Fibroblast of mammary gland (primary cell): ENCODE data around the gene MPV17L2.

Source experiments
- DNase-seq: peaks from one replicate; pipeline ENCODE4 v3.0.0-alpha.2; 2010; ENCODE audit warnings: low read depth
- H3K4me3 ChIP-seq: 2 replicates; pipeline ENCODE4 v1.5.1; 2011; ENCODE audit warnings: low read depth, mild to moderate bottlenecking, low read length, moderate library complexity; ENCODE audit not compliant: control insufficient read depth
- CTCF ChIP-seq: conservative IDR thresholded peaks from 2 replicates; pipeline ENCODE4 v1.5.1; 2011; ENCODE audit warnings: low read depth, low read length, inconsistent platforms; ENCODE audit not compliant: control insufficient read depth, insufficient read depth

Gene MPV17L2

DNA sequence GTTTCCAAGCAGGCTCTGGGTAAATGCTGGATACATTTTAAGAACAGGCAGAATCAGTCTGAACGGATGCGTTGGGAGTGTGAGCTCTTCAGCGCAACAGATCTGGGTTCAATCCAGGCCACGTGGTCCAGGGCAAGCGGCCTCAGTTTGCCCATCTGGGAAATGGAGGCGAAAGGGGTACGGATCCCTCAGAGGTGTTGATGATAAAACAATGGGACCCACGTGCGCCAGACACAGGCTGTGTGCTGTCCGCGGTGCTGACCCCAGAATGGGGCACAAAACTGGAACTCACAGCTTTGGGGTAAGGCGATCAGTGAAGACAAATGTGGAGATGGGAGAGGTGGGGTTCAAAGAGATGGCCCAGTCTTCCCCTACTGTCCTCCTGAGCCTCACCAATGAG is 46.3 kb downstream of the MPV17L2 start:
- no peak overlapping the region for H3K4me3 ChIP-seq
- DNase-seq = no peak
- no peak for TF ChIP-seq CTCF

DNA sequence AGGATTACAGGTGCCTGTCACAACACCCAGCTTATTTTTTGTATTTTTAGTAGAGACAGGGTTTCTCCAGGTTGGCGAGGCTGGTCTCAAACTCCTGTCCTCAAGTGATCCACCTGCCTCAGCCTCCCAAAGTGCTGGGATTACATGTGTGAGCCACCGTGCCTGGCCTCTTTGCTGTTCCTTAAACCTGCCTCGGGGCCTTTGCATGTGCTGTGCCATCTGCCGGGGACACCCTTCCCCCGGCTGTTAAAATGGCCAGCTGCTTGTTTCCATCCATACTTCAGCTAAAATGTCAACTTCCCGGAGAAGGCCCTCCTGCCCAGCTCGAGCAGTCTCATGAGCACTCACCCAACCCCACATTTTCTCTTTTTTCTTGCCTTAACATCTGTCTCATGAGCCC is 52.3 kb downstream of the MPV17L2 start:
- no peak overlapping the region for H3K4me3 ChIP-seq
- no peak for DNase-seq
- no peak for TF ChIP-seq CTCF
